ENCODE data around the gene DDX19B. TPM values are rescaled to one million over a fixed set of nuclear protein-coding genes. Genes with fewer than 3 reads are reported as not detected.

Gene DDX19B
- polyA plus RNA-seq, 3 donors, result 29.2 to 33.0 (median 31.9) TPM

DNA sequence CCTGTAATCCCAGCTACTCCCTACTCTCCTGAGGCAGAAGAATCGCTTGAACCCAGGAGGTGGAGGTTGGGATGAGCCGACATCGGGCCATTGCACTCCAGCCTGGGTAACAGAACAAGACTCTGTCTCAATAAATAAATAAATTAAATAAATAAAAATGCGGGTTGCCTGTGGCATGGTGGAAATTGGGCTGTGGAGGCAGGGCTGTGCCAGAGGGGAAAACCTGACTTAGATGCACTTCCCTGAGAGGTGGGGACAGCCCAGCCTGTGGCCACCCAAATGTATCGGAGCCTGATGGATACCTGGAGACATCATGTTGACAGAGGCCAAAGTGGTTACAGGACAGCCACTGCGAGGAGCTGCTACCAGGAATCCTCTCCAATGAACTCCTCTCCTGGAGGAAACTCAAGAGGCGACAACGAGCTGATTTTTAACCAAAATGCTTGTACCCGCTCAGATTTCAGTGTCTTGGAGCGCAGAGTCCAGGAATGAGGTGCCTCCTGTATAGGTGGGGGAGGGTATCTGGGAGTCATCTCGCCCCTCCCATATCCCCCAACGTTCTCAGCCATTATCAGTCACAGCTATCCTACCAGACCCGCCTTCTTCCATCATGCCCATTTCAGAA lies 80.0 kb downstream of the DDX19B start:
- WGBS (ENCODE audit: insufficient coverage), result 100% methylated on average over 2 of the region's 13 CpGs
- H3K36me3 Mint-ChIP-seq, result peaks cover 20 to 37% of the 10 kb centered on the region in 2 donors
- Histone ChIP-seq H3K9ac (ENCODE audit: insufficient read depth, low read length, poor library complexity, severe bottlenecking) (no peak overlapping the region), H3K79me2 (ENCODE audit: insufficient read depth, low read length) (peaks cover 15% of the 10 kb centered on the region), H3K4me3 (replicated peaks in 1 of 3; ENCODE audit: low read depth in 2 of 3, low read length in 3 of 3) (no peak overlapping the region), H3K27ac (ENCODE audit: low read depth in 1 of 2, low read length in 2 of 2) (no peak overlapping the region), H3K36me3 (replicated peaks in 1 of 2; ENCODE audit: control insufficient read depth in 1 of 2, insufficient read depth in 2 of 2, low read length in 2 of 2) (peaks cover 0 to 35% of the 10 kb centered on the region in 2 donors), H2AFZ (ENCODE audit: insufficient read depth, low read depth, low read length, poor library complexity, severe bottlenecking) (no peak overlapping the region), H3K9me3 (replicated peaks in 1 of 2; ENCODE audit: control insufficient read depth in 1 of 2, insufficient read depth in 1 of 2, low read length in 2 of 2) (no peaks in the 10 kb centered on the region), H3K4me1 (ENCODE audit: control insufficient read depth in 1 of 2, insufficient read depth in 2 of 2, low read length in 2 of 2) (peaks cover 23 to 30% of the 10 kb centered on the region in 2 donors), H4K20me1 (ENCODE audit: insufficient read depth, low read length) (peaks cover 4% of the 10 kb centered on the region), H3K27me3 (ENCODE audit: control insufficient read depth in 2 of 2, insufficient read depth in 2 of 2, low read length in 2 of 2) (no peaks in the 10 kb centered on the region), H3K4me2 (replicated peaks; ENCODE audit: extremely low read depth, low read length, poor library complexity, severe bottlenecking) (no peak overlapping the region)
- H3K27me3 Mint-ChIP-seq (ENCODE audit: low read depth in 3 of 3), result peaks cover 0 to 3% (median 1%) of the 10 kb centered on the region in 3 donors
- peaks cover 25% of the 10 kb centered on the region for H3K4me1 Mint-ChIP-seq
- no peak for DNase-seq
- no peak overlapping the region for H3K4me3 Mint-ChIP-seq
- TF ChIP-seq, protein P1, sequence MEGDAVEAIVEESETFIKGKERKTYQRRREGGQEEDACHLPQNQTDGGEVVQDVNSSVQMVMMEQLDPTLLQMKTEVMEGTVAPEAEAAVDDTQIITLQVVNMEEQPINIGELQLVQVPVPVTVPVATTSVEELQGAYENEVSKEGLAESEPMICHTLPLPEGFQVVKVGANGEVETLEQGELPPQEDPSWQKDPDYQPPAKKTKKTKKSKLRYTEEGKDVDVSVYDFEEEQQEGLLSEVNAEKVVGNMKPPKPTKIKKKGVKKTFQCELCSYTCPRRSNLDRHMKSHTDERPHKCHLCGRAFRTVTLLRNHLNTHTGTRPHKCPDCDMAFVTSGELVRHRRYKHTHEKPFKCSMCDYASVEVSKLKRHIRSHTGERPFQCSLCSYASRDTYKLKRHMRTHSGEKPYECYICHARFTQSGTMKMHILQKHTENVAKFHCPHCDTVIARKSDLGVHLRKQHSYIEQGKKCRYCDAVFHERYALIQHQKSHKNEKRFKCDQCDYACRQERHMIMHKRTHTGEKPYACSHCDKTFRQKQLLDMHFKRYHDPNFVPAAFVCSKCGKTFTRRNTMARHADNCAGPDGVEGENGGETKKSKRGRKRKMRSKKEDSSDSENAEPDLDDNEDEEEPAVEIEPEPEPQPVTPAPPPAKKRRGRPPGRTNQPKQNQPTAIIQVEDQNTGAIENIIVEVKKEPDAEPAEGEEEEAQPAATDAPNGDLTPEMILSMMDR (IDR thresholded peaks at IDR 0.05), result no peak
- intact Hi-C loops (cut with micrococcal nuclease), result no loop called here
- H3K27ac Mint-ChIP-seq, result peak overlapping the region in 1 of 7 donors; percentile 8
- no peaks in the 10 kb centered on the region for H3K9me3 Mint-ChIP-seq

DNA sequence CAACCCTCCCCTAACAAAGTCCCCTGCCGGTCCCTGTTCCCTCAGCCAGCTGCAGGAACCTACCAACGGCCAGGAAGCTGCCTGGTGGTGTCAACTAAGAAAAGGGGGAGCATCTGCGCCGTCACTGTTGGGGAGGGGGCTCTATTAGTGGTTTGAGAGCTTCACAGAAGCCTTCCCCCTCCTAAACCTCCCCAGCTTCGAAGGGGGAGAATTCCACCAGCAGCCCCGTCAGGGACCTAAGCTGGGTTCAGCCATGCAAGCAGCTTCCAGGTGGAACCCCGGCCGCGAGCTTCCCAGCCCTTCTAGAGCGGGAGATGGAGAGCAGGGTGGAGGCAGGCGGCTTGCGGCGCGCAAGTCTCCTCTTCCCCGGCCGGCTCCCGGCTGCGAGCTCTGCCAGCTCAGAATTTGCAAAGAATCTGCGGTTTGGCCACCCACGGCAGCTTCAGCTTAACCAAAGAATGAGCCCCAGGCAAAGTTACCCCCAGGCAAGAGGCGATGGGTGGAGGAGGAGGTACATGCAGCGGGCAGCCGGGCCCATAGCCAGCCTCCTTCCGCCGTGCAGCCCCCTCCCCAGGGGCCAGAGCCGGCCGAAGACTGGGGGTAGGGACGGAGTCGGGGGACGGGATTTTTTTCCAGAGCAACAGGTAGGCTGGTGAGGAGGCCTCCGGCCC lies 81.4 kb downstream of the DDX19B start:
- DNase-seq, result peak in 2 of 3 donors; percentile 7 to 18
- Histone ChIP-seq H3K79me2 (ENCODE audit: insufficient read depth, low read length) (peaks cover 15% of the 10 kb centered on the region), H3K9ac (ENCODE audit: insufficient read depth, low read length, poor library complexity, severe bottlenecking) (peak overlapping the region; percentile 70), H3K4me3 (replicated peaks in 1 of 3; ENCODE audit: low read depth in 2 of 3, low read length in 3 of 3) (peak overlapping the region; percentile 37 to 84 (median 72)), H3K9me3 (replicated peaks in 1 of 2; ENCODE audit: control insufficient read depth in 1 of 2, insufficient read depth in 1 of 2, low read length in 2 of 2) (no peaks in the 10 kb centered on the region), H3K27ac (ENCODE audit: low read depth in 1 of 2, low read length in 2 of 2) (peak overlapping the region; percentile 50 to 72), H3K36me3 (replicated peaks in 1 of 2; ENCODE audit: control insufficient read depth in 1 of 2, insufficient read depth in 2 of 2, low read length in 2 of 2) (peaks cover 0 to 25% of the 10 kb centered on the region in 2 donors), H3K4me1 (ENCODE audit: control insufficient read depth in 1 of 2, insufficient read depth in 2 of 2, low read length in 2 of 2) (peaks cover 23 to 30% of the 10 kb centered on the region in 2 donors), H3K27me3 (ENCODE audit: control insufficient read depth in 2 of 2, insufficient read depth in 2 of 2, low read length in 2 of 2) (no peaks in the 10 kb centered on the region), H4K20me1 (ENCODE audit: insufficient read depth, low read length) (peaks cover 4% of the 10 kb centered on the region), H3K4me2 (replicated peaks; ENCODE audit: extremely low read depth, low read length, poor library complexity, severe bottlenecking) (peak overlapping the region; percentile 97), H2AFZ (ENCODE audit: insufficient read depth, low read depth, low read length, poor library complexity, severe bottlenecking) (peak overlapping the region; percentile 91)
- Mint-ChIP-seq H3K27ac (peak overlapping the region; percentile 19 to 82 (median 60)), H3K36me3 (peaks cover 21 to 34% of the 10 kb centered on the region in 2 donors), H3K4me1 (peaks cover 25% of the 10 kb centered on the region), H3K9me3 (no peaks in the 10 kb centered on the region), H3K4me3 (peak overlapping the region; percentile 89 to 97), H3K27me3 (ENCODE audit: low read depth in 3 of 3) (peaks cover 0 to 3% (median 1%) of the 10 kb centered on the region in 3 donors)
- 0% methylated on average over 21 of the region's 31 CpGs for WGBS (ENCODE audit: insufficient coverage)
- TF ChIP-seq, protein P1 (IDR thresholded peaks at IDR 0.05), result no peak
- intact Hi-C loops (cut with micrococcal nuclease), result loop anchor here (5.0 to 10.0 kb wide), 4 partner anchors 33 to 144 kb away; partner anchors contain the start of genes COG4 (in 2 of the 2), SF3B3 (in 2 of the 2) and DDX19A (in 1 of the 2)
